Right lobe of liver (tissue), 6 donors: Measurements from ENCODE around the gene SRP14. TPM values are rescaled to one million over a fixed set of nuclear protein-coding genes. Genes with fewer than 3 reads are reported as not detected.

Experiments
- ATAC-seq, 4 donors: fragments of 200-7000 bp; cut with Tn5 transposase; one replicate each; pipeline ENCODE4 v1.9.1; 2020; ENCODE audit warnings: mild to moderate bottlenecking in 4 of 4, moderate library complexity in 4 of 4
- DNase-seq, 3 donors: peaks; one replicate each; pipeline ENCODE4 v3.0.0-alpha.2; 2020
- H3K27ac ChIP-seq, 3 donors: fragments of 200-600 bp; one replicate each; pipeline ENCODE4 v1.8.0; 2022
- H3K27me3 ChIP-seq, 2 donors: fragments of 200-600 bp; one replicate each; pipeline ENCODE4 v1.8.0; 2022
- H3K36me3 ChIP-seq, 4 donors: fragments of 200-600 bp; sonication (generic) in 1 of 4; one replicate each; pipeline versions ENCODE4 v1.5.1 to v1.8.0; 2017 to 2022; ENCODE audit warnings: control low read depth in 1 of 4
- H3K4me1 ChIP-seq, 4 donors: fragments of 200-600 bp; sonication (generic) in 1 of 4; one replicate each; pipeline versions ENCODE4 v1.5.1 to v1.8.0; 2017 to 2022; ENCODE audit warnings: control low read depth in 1 of 4
- H3K4me3 ChIP-seq, 3 donors: fragments of 200-600 bp; one replicate each; pipeline ENCODE4 v1.8.0; 2022
- H3K9me3 ChIP-seq, 4 donors: fragments of 200-600 bp; sonication (generic) in 1 of 4; one replicate each; pipeline versions ENCODE4 v1.5.1 to v1.8.0; 2017 to 2022; ENCODE audit warnings: control low read depth in 1 of 4
- CTCF ChIP-seq, 4 donors: fragments of 200-600 bp in 3 of 4; fragments of 450-650 bp in 1 of 4; IDR thresholded peaks; one replicate each; pipeline versions ENCODE4 v1.5.1 to v1.8.0; 2016 to 2022; ENCODE audit warnings: antibody characterized with exemption in 4 of 4, mild to moderate bottlenecking in 2 of 4
- POLR2A ChIP-seq: fragments of 450-650 bp; IDR thresholded peaks from one replicate; pipeline ENCODE4 v1.6.1; 2017; ENCODE audit warnings: antibody characterized with exemption, mild to moderate bottlenecking
- WGBS: methylation state at CpG from one replicate; pipeline ENCODE4 v1.1.6; 2018; ENCODE audit warnings: low coverage, low lambda C conversion rate; ENCODE audit not compliant: insufficient coverage; ENCODE audit errors: missing lambda C conversion rate; 5-methylcytosine and 5-hydroxymethylcytosine counted together
- intact Hi-C, 2 donors: fragments of 100-400 bp; cut with DNase I; formaldehyde crosslinking; loops; one replicate each; pipeline versions ENCODE4 v1.11.2 to v1.14.1; 2022
- total RNA-seq, 6 experiments: library from RNA; depleted of rRNA in 2 of 6; stranded (reverse); fragments of >200 nt in 2 of 6; fragmentation: NEBNext Ultra II Directional in 3 of 6; extraction: Animal tissue kit (Norgen Biotek cat#: 25700) in 3 of 6; gene quantifications; one replicate each; pipeline versions ENCODE4 v1.1.0 to v1.2.4, GENCODE V29; 2016 to 2023
- donor health status: DM: no; HTN: yes; CAD: no.
- donor health status: DM: no; HTN: no; CAD: no.
- donor health status: DM: no; HTN: no; CAD: no.
- donor health status: DM: no; HTN: yes; CAD: no.
- donor health status: DM: no; HTN: yes; CAD: no.

SRP14 gene
- total RNA-seq, 6 experiments from 2014 or later: 57.9 to 277 (median 81.0) TPM

DNA sequence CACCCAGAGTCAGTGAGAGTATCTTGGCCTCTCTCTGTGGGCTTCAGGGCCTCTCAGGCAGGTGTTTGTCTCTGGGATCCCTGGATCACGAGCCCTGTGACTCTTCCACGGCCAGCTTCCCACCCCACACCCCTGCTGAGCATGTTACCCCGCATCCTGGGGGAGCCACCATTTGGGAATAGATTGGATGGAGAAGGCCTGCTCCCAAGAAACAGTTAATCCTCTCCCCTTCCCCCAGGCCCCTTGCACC lies 15.5 kb upstream of the SRP14 start:
- 87% methylated on average over 3 of the region's 3 CpGs for WGBS
- peaks cover 0 to 28% (median 12%) of the 10 kb centered on the region in 4 donors for H3K4me1 ChIP-seq
- intact Hi-C loops: loop anchor here in 1 of 2 donors (10.0 kb wide), 1 partner anchor 60 kb away; no protein-coding TSS in a partner anchor
- no peak for DNase-seq
- no peaks in the 10 kb centered on the region for H3K27me3 ChIP-seq
- H3K9me3 ChIP-seq: no peaks in the 10 kb centered on the region
- no peak for ATAC-seq
- no peaks in the 10 kb centered on the region for H3K36me3 ChIP-seq
- H3K27ac ChIP-seq: no peak overlapping the region
- TF ChIP-seq POLR2A (no peak), CTCF (IDR thresholded peaks at IDR 0.05) (no peak)
- no peak overlapping the region for H3K4me3 ChIP-seq

- H3K27ac ChIP-seq: no peak overlapping the region
Observed at GRCh38 chr15:40053831-40054604, 15.0 kb upstream of the SRP14 start.

DNA sequence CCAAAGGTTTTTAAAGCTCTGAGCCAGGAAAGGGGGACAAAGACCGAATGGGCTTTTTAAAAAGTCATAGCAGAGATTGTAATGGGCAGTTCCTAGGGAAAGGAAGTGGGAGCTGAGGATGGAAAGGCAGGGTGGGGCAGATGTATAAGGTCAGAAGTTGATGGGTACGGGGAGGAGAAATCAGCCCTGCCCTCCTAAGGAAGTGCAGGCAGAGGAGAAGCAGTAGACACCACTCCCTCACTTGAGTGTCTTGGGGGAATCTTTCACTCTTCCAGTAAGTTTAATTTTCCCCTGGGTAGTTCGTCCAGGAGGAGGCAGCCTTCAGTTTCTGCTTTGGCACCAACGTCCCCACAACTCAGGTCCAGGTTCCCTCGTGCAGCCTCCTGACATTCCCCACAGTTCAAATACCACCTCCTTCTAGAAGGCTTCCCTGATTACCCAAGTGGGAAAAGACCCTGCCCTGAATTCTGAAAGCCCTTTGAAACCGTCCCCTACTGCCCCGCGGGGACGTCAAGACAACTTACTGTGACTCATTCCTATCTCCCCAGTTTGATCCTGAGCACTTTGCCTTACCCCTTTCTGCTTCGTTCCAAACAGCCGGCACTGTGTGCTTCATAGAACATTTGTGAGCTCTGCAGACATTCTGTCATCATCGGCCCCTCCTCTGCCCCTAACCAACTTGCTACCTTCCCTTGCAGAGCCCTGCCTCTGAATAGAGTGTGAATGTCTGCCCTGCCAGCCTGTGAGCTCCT lies 14.3 kb upstream of the SRP14 start:
- H3K4me3 ChIP-seq: no peak overlapping the region
- H3K27me3 ChIP-seq: no peaks in the 10 kb centered on the region
- no peaks in the 10 kb centered on the region for H3K36me3 ChIP-seq
- no peaks in the 10 kb centered on the region for H3K9me3 ChIP-seq
- peaks cover 0 to 24% (median 12%) of the 10 kb centered on the region in 4 donors for H3K4me1 ChIP-seq
- intact Hi-C loops: loop anchor here in 1 of 2 donors (10.0 kb wide), 1 partner anchor 62 kb away; no protein-coding TSS in a partner anchor
- TF ChIP-seq POLR2A: no peak
- no peak for TF ChIP-seq CTCF (IDR thresholded peaks at IDR 0.05)
- no peak for DNase-seq
- no peak for ATAC-seq
- H3K27ac ChIP-seq: no peak overlapping the region
- 67% methylated on average over 6 of the region's 12 CpGs for WGBS

More at GRCh38 chr15:40053831-40054604, 15.0 kb upstream of the SRP14 start:
- intact Hi-C loops: loop anchor here in 1 of 2 donors (10.0 kb wide), 1 partner anchor 61 kb away; no protein-coding TSS in a partner anchor
- Histone ChIP-seq H3K36me3 (no peaks in the 10 kb centered on the region), H3K9me3 (no peaks in the 10 kb centered on the region), H3K4me1 (peaks cover 0 to 28% (median 12%) of the 10 kb centered on the region in 4 donors), H3K27me3 (no peaks in the 10 kb centered on the region), H3K4me3 (no peak overlapping the region)
- WGBS: 100% methylated on average over 1 of the region's 14 CpGs
- TF ChIP-seq CTCF (IDR thresholded peaks at IDR 0.05) (no peak), POLR2A (no peak)
- DNase-seq (no peak), ATAC-seq (no peak)

GRCh38 chr15:40052604-40053003 lies 13.6 kb upstream of the SRP14 start:
- Histone ChIP-seq H3K4me3 (no peak overlapping the region), H3K27me3 (no peaks in the 10 kb centered on the region), H3K9me3 (no peaks in the 10 kb centered on the region), H3K36me3 (no peaks in the 10 kb centered on the region), H3K27ac (no peak overlapping the region), H3K4me1 (peaks cover 0 to 24% (median 12%) of the 10 kb centered on the region in 4 donors)
- ATAC-seq (no peak), DNase-seq (no peak)
- intact Hi-C loops: loop anchor here in 1 of 2 donors (10.0 kb wide), 1 partner anchor 62 kb away; no protein-coding TSS in a partner anchor
- 41% methylated on average over 5 of the region's 6 CpGs for WGBS
- no peak for TF ChIP-seq CTCF (IDR thresholded peaks at IDR 0.05)
- TF ChIP-seq POLR2A: no peak
